Measurements from ENCODE around the gene RAD51B. TPM values are rescaled to one million over a fixed set of nuclear protein-coding genes. Genes with fewer than 3 reads are reported as not detected.

RAD51B gene
- total and polyA plus RNA-seq, 9 of the 15 experiments (the other 6 are each of a cell fraction or from before 2014, with no cell fraction given): 8.5 to 17.3 (median 11.3) TPM

DNA sequence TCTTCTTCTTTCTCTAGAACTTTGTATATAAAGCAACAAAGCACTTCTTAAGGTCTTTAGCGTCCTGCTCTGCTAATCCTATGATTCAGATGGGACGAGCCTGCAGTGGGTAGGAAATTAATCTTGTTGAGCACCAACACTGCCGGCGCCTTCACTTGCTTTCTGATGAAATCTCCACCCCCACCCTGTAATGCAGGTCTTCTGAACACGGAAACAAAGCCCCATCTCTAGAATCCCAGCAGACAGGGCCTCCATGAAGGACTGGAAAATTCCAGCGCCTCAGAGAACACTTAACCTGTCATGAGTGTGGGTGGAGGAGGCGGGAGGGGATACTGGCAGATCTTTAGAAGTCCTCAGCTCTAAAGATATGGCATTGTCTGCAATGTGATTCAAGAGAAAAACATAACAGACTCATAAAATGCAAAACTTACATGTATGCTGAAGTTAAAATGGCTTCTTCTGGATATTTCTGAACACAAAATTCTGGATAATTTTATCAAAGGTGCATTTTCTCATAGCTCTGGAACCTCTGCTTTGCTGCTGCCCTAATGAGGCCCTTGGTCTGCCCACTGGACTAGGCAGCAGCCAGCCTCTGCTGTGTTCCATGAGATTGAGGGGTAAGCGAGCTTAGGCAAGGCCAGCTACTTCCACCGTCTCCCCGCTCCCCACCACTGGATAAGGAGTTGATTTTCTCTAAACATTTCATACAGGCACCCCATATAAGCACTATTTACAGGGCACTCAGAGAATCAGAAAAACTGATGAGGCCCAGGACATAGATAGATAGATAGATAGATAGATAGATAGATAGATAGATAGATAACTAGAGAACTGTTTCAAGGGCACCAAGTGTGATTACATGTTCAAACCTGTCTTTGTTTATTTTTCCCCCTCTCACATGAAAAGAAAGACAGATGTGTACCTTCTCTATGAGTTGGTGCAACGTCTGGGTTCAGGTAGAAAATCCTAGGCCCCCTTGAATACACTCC lies 930.2 kb downstream of the RAD51B start (continued):
- TF ChIP-seq CTCF (IDR thresholded peaks at IDR 0.05 in 2 of 3, conservative IDR thresholded peaks at IDR 0.05 in 1 of 3; ENCODE audit: insufficient read depth in 2 of 3, low read depth in 1 of 3, low read length in 3 of 3): no peak
- TF ChIP-seq KDM2B (CRISPR knock-in tag; IDR thresholded peaks at IDR 0.05): no peak
- no peak for TF ChIP-seq ZBTB1 (CRISPR knock-in tag; IDR thresholded peaks at IDR 0.05; ENCODE audit: borderline replicate concordance, low read depth)
- no peak for TF ChIP-seq ZNF431 (CRISPR knock-in tag; IDR thresholded peaks at IDR 0.05)
- TF ChIP-seq NFXL1 (CRISPR knock-in tag; IDR thresholded peaks at IDR 0.05): no peak
- peak; percentile 71 for TF ChIP-seq ATF3 (IDR thresholded peaks at IDR 0.05)
- no peak for TF ChIP-seq ATF3 (CRISPR knock-in tag; conservative IDR thresholded peaks at IDR 0.05)
- TF ChIP-seq ZNF77 (CRISPR knock-in tag; IDR thresholded peaks at IDR 0.05): no peak
- peak; percentile 6; the same call in 1 of the 2 replicates for TF ChIP-seq TCF3 (CRISPR knock-in tag; IDR thresholded peaks at IDR 0.05)
- no peak for TF ChIP-seq NR4A1 (CRISPR knock-in tag; IDR thresholded peaks at IDR 0.05)
- TF ChIP-seq NR4A1 (tag; IDR thresholded peaks at IDR 0.05): 0 out of 2 replicates have a peak, but pooled peaks have one; percentile 28
- no peak for TF ChIP-seq PRPF4 (IDR thresholded peaks at IDR 0.05; ENCODE audit: insufficient read depth, low read depth, low read length, poor library complexity, severe bottlenecking)
- TF ChIP-seq, protein P1, sequence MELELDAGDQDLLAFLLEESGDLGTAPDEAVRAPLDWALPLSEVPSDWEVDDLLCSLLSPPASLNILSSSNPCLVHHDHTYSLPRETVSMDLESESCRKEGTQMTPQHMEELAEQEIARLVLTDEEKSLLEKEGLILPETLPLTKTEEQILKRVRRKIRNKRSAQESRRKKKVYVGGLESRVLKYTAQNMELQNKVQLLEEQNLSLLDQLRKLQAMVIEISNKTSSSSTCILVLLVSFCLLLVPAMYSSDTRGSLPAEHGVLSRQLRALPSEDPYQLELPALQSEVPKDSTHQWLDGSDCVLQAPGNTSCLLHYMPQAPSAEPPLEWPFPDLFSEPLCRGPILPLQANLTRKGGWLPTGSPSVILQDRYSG (tag; conservative IDR thresholded peaks at IDR 0.05; ENCODE audit: low read depth): no peak
- TF ChIP-seq, protein P2, sequence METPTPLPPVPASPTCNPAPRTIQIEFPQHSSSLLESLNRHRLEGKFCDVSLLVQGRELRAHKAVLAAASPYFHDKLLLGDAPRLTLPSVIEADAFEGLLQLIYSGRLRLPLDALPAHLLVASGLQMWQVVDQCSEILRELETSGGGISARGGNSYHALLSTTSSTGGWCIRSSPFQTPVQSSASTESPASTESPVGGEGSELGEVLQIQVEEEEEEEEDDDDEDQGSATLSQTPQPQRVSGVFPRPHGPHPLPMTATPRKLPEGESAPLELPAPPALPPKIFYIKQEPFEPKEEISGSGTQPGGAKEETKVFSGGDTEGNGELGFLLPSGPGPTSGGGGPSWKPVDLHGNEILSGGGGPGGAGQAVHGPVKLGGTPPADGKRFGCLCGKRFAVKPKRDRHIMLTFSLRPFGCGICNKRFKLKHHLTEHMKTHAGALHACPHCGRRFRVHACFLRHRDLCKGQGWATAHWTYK (CRISPR knock-in tag; IDR thresholded peaks at IDR 0.05): no peak
- no peak for TF ChIP-seq TRIM25 (IDR thresholded peaks at IDR 0.05; ENCODE audit: borderline replicate concordance)
- TF ChIP-seq POU5F1 (IDR thresholded peaks at IDR 0.05; ENCODE audit: borderline replicate concordance, low read depth, low read length, partially characterized antibody): no peak
- TF ChIP-seq FOXJ3 (CRISPR knock-in tag; IDR thresholded peaks at IDR 0.05): no peak

All from K562 (cell line).